SIG-M5 treated with dmso at 0.1 percent for 504 hours (cell line): ENCODE results near the gene PKMYT1.
A peak's percentile ranks its signal among the peaks of the same experiment; 100 is the strongest.
"Not testable (repeated sequence)": the region's sequence is repeated elsewhere in the genome, so short reads cannot be mapped to it uniquely, and the experiment has no call there.

ENCODE experiments used
- DNase-seq: peaks from one replicate; lab custom pipeline; 2025; ENCODE audit not compliant: unreplicated experiment; lab: John Stamatoyannopoulos, UW

Gene PKMYT1

GRCh38 chr16:2936436-2937011, 43.7 kb downstream of the PKMYT1 start:
- DNase-seq, result no peak

GRCh38 chr16:2934450-2934849, 45.8 kb downstream of the PKMYT1 start:
- no peak for DNase-seq

- no peak for DNase-seq
Measured at GRCh38 chr16:2933701-2934100, 46.5 kb downstream of the PKMYT1 start.

- no peak for DNase-seq
Measured at GRCh38 chr16:2933136-2933535, 47.1 kb downstream of the PKMYT1 start.

GRCh38 chr16:2931231-2931914, 48.9 kb downstream of the PKMYT1 start:
- DNase-seq, result not testable (repeated sequence)

- DNase-seq, result no peak
Measured at GRCh38 chr16:2930236-2930635, 50.0 kb downstream of the PKMYT1 start.

- DNase-seq, result no peak
Measured at GRCh38 chr16:2929693-2930092, 50.6 kb downstream of the PKMYT1 start.

GRCh38 chr16:2928796-2929195, 51.5 kb downstream of the PKMYT1 start:
- DNase-seq, result no peak

- not testable (repeated sequence) for DNase-seq
Measured at GRCh38 chr16:2928151-2928550, 52.1 kb downstream of the PKMYT1 start.

GRCh38 chr16:2927010-2927646, 53.1 kb downstream of the PKMYT1 start:
- peak; percentile 77 for DNase-seq

GRCh38 chr16:2926650-2926999, 53.6 kb downstream of the PKMYT1 start:
- DNase-seq, result no peak

- no peak for DNase-seq
Measured at GRCh38 chr16:2925951-2926649, 54.1 kb downstream of the PKMYT1 start.

- no peak for DNase-seq
Measured at GRCh38 chr16:2924901-2925755, 55.1 kb downstream of the PKMYT1 start.

GRCh38 chr16:2923481-2923880, 56.8 kb downstream of the PKMYT1 start:
- no peak for DNase-seq
